Measurements from ENCODE around the gene KLF11.
A peak's percentile ranks its signal among the peaks of the same experiment; 100 is the strongest.

Gene KLF11

DNA sequence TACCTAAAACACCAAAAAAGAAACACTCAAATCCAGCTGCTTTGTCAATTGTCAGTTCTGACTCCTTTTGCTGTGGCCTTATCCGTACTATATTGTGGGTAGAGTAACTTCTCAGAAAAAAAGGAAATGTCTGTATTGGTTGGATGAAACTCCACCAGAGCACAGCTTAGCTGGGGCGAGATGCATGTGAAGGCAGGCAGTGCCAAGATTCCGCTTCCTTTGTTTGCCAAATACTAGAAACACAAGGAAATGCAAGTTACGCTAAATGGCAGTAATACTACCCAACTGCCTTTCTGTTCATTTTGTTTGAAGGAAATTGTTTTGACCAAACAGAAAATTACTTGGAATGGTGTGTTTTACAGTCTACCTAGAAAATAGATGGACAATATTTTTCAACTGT, 10.0 kb downstream of the KLF11 start:
- H3K4me3 Mint-ChIP-seq: no peak overlapping the region
- H3K27ac Mint-ChIP-seq: no peak overlapping the region
- DNase-seq (no peak), ATAC-seq (replicated peaks) (no peak)
- peaks cover 4 to 15% of the 10 kb centered on the region in 2 donors for H3K27me3 Mint-ChIP-seq
- H3K4me1 Mint-ChIP-seq: peaks cover 6 to 10% of the 10 kb centered on the region in 2 donors
- no peaks in the 10 kb centered on the region for H3K9me3 Mint-ChIP-seq
- peaks cover 14 to 32% of the 10 kb centered on the region in 2 donors for H3K36me3 Mint-ChIP-seq

DNA sequence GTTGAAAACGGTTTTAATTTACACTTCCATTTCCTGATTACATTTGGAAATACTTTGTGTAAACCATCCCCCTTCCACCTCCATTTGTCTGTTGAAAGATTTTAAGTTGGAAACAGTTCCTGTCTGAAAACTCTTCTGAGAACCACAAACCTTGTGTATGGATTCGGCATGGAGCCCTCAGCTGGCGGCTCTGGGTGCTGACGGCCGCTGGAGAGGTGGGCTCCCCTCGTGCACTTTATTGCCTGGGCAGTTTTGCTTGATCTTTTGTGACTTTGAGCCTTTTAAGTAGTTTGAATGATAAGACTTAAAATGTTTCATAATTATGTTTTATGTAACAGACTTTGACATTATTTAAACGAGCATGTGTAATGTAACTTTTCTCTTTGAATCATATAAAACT, 11.1 kb downstream of the KLF11 start:
- H3K36me3 Mint-ChIP-seq: peaks cover 14 to 30% of the 10 kb centered on the region in 2 donors
- ATAC-seq (replicated peaks) (no peak), DNase-seq (no peak)
- no peak overlapping the region for H3K27ac Mint-ChIP-seq
- H3K27me3 Mint-ChIP-seq: peaks cover 4 to 15% of the 10 kb centered on the region in 2 donors
- no peaks in the 10 kb centered on the region for H3K9me3 Mint-ChIP-seq
- H3K4me3 Mint-ChIP-seq: no peak overlapping the region
- peaks cover 6 to 10% of the 10 kb centered on the region in 2 donors for H3K4me1 Mint-ChIP-seq

DNA sequence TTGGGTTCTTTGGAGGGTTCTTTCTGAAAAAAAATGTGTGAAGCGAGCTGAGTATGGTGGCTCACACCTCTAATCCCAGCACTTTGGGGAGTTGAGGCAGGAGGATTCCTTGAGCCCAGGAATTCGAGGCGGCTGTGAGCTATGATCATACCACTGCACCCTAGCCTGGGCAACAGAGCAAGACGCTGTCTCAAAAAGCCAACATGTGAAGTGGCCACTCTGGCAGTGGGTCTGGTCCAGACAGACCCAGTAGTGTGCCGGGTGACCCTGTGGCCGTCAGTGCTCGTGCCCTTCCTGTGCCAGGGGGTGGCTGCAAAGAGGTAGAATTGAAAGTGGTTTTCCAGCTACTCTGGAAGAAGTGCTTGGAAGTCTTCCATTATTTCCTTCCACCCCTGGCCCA, 11.6 kb downstream of the KLF11 start:
- DNase-seq (no peak), ATAC-seq (replicated peaks) (no peak)
- Mint-ChIP-seq H3K4me1 (peaks cover 6 to 10% of the 10 kb centered on the region in 2 donors), H3K4me3 (no peak overlapping the region), H3K27me3 (peaks cover 4 to 15% of the 10 kb centered on the region in 2 donors), H3K9me3 (no peaks in the 10 kb centered on the region), H3K27ac (no peak overlapping the region), H3K36me3 (peaks cover 14 to 26% of the 10 kb centered on the region in 2 donors)

DNA sequence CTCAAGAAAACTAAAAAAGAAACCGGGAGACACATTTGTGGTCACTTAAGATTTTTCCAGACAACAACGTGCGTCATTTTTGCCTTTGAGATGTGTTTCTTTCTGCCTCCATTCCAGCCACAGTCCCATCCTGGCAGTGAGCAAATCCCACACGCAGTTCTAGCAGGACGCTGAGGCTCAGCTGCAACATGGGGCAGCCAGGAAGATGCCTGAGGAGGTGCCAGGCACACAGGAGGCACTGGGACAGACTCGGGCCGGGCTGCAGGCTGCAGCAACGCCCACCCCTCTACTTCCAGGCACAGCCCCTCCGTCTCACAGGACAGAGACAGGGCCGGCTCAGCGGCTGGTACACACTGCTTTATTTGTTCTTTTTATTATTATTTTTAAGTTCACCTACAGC, 13.1 kb downstream of the KLF11 start:
- H3K36me3 Mint-ChIP-seq: peaks cover 14 to 26% of the 10 kb centered on the region in 2 donors
- ATAC-seq (replicated peaks) (no peak), DNase-seq (no peak)
- H3K9me3 Mint-ChIP-seq: no peaks in the 10 kb centered on the region
- H3K27me3 Mint-ChIP-seq: peaks cover 4 to 15% of the 10 kb centered on the region in 2 donors
- no peak overlapping the region for H3K4me3 Mint-ChIP-seq
- no peak overlapping the region for H3K27ac Mint-ChIP-seq
- H3K4me1 Mint-ChIP-seq: peaks cover 6 to 10% of the 10 kb centered on the region in 2 donors

DNA sequence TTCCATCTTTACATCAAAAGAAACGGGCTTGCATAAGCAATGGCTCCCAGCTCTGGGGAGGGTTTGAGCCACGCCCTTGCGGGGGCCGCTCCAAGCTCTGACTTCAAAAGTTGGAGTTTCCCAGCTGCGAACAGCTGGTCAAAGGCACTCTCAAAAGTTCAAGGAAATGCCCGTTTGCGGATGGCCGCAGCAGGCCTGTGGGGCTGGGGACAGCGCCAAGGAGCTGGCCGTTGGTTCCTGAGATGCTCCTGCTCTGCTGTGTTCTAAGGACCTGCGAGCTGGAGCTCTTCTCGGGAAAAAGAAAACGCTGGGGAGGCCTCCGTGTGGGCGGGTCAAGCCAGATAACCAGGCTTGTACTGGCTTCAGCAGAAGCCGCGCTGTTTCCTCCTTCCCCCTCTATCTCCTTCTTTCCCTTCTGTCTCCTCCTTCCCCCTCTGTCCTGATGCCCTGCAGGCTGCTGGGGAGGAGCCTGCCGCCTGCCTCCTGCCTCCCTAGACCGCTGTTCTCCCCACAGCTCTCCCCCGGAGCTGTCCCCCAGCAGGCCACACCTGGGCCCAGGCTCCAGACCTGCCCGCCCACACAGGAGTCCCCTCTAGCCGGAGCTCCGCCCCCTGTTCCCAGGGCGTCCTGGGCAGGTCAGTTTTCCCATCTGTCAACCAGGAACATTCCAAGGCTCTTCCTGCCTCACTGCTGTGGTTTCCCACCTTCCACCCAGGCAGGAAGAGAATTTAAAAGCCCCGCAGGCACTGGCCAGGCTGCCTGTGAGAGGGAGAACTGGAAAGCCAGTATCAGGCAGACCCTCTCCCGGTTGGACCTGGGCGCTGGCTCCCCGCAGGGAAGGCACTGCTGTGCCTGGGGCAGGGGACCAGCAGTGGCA, 14.1 kb downstream of the KLF11 start:
- Mint-ChIP-seq H3K27me3 (peaks cover 4 to 15% of the 10 kb centered on the region in 2 donors), H3K27ac (no peak overlapping the region), H3K36me3 (peaks cover 11 to 21% of the 10 kb centered on the region in 2 donors), H3K4me1 (peaks cover 6 to 10% of the 10 kb centered on the region in 2 donors), H3K4me3 (peak overlapping the region; percentile 69 to 73), H3K9me3 (no peaks in the 10 kb centered on the region)
- ATAC-seq (replicated peaks) (peak; percentile 78 to 86), DNase-seq (peak; percentile 38)

DNA sequence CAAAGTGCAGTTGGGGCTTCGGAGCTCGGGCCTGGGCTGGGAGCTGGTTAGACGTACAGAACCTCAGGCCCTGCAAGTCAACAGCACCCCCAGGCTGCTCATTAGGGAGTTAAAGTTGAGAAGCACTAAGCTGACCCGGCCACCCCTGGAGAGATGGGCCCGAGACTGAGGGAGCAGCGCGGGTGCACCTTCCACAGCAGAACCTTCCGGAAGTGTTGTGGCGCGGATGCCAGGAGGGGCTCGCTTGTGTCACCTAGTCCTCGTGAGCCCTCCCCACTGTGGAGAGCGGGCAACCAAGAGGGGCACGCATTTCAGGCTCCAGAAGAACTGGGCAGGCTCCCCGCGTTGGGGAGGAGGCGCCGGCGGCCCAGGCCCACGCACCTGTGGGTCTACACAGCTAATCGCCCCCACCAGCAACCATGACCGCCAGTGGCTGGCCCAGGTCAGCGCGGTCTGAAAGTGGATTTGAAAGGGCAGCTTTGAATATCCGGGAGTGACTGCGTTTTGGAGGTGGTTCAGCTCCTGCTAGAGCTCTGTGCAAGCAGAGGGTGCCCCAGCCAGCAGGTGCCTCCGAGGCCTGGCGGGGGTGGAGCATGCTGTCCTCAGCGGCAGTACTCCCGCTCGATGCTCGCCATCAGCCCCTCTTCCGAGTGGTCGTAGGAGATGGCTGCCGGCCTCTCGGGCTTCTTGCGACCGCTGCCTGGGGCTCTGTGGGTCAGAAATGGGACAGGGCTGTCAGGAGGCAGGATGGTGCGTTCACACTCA, 15.1 kb downstream of the KLF11 start:
- H3K36me3 Mint-ChIP-seq: peaks cover 11 to 21% of the 10 kb centered on the region in 2 donors
- H3K4me1 Mint-ChIP-seq: peaks cover 6 to 10% of the 10 kb centered on the region in 2 donors
- ATAC-seq (replicated peaks) (no peak), DNase-seq (no peak)
- H3K9me3 Mint-ChIP-seq: no peaks in the 10 kb centered on the region
- H3K27ac Mint-ChIP-seq: no peak overlapping the region
- no peak overlapping the region for H3K4me3 Mint-ChIP-seq
- peaks cover 4 to 15% of the 10 kb centered on the region in 2 donors for H3K27me3 Mint-ChIP-seq

DNA sequence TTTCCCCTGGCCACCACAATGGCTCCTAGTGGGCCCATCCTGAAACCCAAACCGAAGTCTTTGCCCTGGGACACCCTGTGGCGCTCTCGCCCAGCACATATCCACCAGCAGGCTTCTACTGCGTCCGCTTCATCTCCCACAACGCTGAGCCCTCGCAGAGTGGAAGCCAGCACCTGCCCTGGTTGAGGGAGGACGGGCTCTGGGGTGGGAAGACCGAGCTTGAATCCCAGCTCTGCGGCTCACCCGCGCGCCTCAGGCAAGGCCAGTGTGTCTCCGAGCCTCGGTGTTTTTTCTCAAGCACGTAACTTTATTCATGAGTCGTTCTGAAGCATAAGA, 15.6 kb downstream of the KLF11 start:
- DNase-seq (no peak), ATAC-seq (replicated peaks) (no peak)
- H3K9me3 Mint-ChIP-seq: no peaks in the 10 kb centered on the region
- peaks cover 6 to 10% of the 10 kb centered on the region in 2 donors for H3K4me1 Mint-ChIP-seq
- no peak overlapping the region for H3K27ac Mint-ChIP-seq
- H3K27me3 Mint-ChIP-seq: peaks cover 4 to 15% of the 10 kb centered on the region in 2 donors
- no peak overlapping the region for H3K4me3 Mint-ChIP-seq
- H3K36me3 Mint-ChIP-seq: peaks cover 7 to 18% of the 10 kb centered on the region in 2 donors

DNA sequence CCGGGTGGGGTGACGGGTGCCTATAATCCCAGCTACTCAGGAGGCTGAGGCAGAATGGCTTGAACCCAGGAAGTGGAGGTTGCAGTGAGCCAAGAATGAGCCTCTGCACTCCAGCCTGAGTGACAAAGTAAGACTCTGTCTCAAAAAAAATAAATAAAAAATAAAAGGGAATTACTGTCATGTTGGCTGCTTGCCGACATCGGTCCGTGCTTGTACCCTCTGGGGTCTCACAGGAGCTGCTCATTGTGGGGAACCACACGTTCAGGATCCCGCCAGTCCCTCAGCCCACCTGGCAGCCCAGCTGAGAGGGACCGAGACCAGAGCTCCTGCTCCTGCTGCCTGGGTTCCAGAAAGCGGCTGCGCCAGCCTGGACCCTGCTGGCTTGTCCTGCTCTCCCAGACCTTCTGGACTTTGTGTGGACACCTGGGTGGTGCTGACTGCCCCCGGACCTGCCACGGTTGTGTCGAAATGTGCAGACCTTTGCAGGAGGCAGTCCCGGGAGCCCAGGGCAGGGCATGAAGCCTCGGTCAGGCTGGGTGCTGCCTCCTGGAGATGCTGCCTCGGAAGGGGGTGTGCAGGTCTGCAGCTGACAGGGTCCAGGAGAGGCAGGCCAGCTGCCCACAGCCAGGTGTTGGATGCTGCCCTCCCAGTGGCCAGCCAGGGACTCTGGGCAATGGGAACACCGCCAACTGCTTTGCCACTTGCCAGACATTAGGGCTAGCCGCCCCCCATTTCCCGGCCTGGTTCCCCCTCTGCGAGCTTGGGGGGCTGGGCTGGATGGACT, 16.4 kb downstream of the KLF11 start:
- ATAC-seq (replicated peaks) (no peak), DNase-seq (no peak)
- H3K27ac Mint-ChIP-seq: no peak overlapping the region
- peaks cover 5 to 10% of the 10 kb centered on the region in 2 donors for H3K36me3 Mint-ChIP-seq
- no peak overlapping the region for H3K4me3 Mint-ChIP-seq
- H3K4me1 Mint-ChIP-seq: peaks cover 6 to 10% of the 10 kb centered on the region in 2 donors
- H3K9me3 Mint-ChIP-seq: no peaks in the 10 kb centered on the region
- peaks cover 4 to 15% of the 10 kb centered on the region in 2 donors for H3K27me3 Mint-ChIP-seq

DNA sequence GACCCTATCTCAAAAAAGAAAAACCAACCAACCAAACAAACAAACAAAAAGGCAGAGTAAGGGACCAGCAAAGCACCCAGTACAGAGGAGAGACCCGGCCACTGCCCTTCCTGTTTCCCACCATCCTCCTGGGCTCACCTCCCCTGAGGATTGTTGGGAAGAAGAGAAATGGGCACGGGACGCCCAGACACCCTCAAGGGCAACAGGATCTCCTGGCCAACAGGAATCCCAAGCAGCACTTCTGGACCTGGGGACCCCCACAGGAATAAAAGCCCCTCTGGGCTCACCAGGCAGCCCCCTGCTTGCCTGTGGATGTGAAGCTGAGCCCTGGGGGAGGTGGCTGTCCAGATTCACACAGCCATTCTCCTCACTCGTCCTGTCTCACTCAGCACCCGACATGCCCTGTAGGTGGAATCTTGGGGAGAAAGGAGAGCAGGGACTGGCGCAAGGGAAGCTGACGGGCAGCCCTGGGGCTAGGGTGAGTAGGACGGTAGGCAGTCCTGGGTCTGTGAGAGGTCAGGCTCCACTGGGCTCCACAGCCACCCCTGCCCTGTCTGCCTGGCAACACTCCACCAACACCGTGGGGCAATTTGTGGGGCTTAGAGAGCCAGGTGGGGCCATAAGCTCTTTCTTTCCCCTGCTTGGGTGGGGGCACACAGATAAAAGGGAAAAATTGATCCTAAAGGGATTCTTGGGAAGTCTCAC, 18.0 kb downstream of the KLF11 start:
- ATAC-seq (replicated peaks) (no peak), DNase-seq (no peak)
- peaks cover 0 to 2% of the 10 kb centered on the region in 2 donors for H3K36me3 Mint-ChIP-seq
- no peak overlapping the region for H3K27ac Mint-ChIP-seq
- H3K4me1 Mint-ChIP-seq: peaks cover 5 to 10% of the 10 kb centered on the region in 2 donors
- H3K27me3 Mint-ChIP-seq: peaks cover 6 to 32% of the 10 kb centered on the region in 2 donors
- no peaks in the 10 kb centered on the region for H3K9me3 Mint-ChIP-seq
- H3K4me3 Mint-ChIP-seq: no peak overlapping the region

DNA sequence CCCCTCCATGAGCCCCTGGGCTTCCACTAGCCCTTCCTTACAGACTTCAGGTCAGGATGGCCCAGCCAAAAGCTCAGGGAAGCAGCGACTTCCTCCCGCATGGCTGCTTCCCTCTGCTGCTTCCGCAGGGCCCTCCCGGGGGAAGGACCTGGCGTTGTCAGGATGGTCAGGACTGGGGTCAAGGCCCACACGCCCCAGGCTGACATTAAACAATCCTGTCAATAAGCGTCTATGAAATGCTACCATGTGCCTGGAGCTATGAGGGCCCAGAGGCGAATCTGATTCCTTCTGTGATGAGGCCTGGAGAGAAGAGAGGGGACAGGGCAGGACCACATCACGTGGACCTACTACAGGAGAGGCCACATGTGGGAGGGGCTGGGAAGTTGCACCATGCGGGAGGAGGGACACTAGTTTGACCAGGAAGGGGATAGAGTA, 19.6 kb downstream of the KLF11 start:
- Mint-ChIP-seq H3K9me3 (peaks cover 3% of the 10 kb centered on the region in 2 donors), H3K4me1 (no peaks in the 10 kb centered on the region), H3K36me3 (peaks cover 3% of the 10 kb centered on the region in 2 donors), H3K27me3 (peaks cover 8 to 25% of the 10 kb centered on the region in 2 donors), H3K4me3 (no peak overlapping the region), H3K27ac (no peak overlapping the region)
- DNase-seq (no peak), ATAC-seq (replicated peaks) (no peak)

DNA sequence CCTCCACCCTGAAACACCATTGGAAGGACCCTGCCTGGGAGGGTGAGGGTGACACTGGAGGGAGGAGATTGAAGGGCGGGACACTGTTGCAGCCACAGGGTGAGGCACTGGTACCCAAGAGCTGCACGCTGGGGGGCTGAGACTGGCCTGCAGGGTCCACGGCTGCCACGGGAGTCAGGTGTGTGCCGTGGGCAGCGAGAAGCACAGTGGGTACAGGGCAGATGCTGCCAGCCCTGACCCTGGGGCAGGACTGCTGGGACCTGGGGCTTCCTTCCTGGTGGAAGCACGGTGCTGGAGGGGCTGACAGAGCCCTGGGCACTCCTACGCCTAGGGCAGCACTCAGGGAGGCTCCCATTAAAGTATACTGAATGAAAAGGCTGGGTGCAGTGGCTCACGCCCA, 20.2 kb downstream of the KLF11 start:
- no peak overlapping the region for H3K27ac Mint-ChIP-seq
- no peak overlapping the region for H3K4me3 Mint-ChIP-seq
- no peak for DNase-seq
- no peak for ATAC-seq (replicated peaks)
- no peaks in the 10 kb centered on the region for H3K4me1 Mint-ChIP-seq
- H3K36me3 Mint-ChIP-seq: peaks cover 5% of the 10 kb centered on the region in 2 donors
- peaks cover 7% of the 10 kb centered on the region in 2 donors for H3K9me3 Mint-ChIP-seq
- peaks cover 8 to 25% of the 10 kb centered on the region in 2 donors for H3K27me3 Mint-ChIP-seq

DNA sequence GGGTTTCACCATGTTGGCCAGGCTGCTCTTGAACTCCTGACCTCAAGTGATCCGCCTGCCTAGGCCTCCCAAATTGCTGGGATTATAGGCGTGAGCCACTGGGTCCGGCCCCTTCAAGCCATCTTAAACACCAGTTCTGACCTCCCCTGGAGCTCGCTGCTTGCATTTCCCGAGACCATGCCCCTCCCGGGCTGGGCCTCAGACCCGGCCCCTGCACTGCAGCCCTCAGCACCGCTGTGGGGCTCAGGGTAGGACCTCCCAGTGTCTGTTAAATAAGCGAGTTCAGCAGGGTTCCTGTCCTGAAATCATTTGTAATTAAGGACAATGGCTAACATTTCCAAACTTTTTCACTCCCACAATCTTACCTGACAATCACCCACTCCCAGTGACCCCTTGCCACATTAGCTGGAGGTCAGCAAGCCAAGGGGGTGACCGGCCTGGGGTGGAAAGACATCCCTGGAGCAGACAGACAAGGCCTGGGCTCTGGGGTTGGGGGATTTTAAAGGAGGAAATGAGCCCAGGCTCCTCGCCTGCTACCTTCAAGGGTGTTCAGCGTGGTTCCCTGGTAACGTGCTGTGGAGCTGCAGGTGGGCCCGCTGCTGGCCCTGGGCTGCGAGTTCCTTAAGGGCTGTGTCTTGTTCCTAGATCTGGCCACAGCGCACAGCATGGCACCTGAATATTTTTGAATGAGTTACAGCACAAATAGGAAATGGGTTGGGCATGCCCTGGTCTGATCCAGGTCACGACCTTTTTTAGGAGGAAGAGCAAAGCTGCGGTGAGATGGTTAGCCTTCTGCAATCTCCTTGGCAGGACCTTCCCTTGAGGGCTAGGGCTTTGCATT, 21.8 kb downstream of the KLF11 start:
- ATAC-seq (replicated peaks): no peak
- Mint-ChIP-seq H3K4me3 (no peak overlapping the region), H3K9me3 (peaks cover 7% of the 10 kb centered on the region in 2 donors), H3K4me1 (no peaks in the 10 kb centered on the region), H3K27me3 (peaks cover 8 to 27% of the 10 kb centered on the region in 2 donors), H3K36me3 (peaks cover 5% of the 10 kb centered on the region in 2 donors), H3K27ac (no peak overlapping the region)
- DNase-seq: no peak

DNA sequence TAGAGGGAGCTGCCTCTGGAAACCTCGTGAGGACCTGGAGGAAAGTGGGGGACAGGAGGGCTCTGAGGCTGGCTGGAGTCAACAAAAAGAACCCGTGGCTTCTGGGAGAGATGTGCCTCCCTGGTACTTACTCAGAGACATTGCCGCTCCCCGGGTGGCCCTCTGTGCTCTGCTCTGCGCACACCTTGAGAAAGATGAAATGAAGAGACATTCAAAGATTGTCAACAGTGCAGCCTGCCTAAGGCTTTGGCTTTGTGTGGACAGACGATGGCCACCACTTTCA, 22.4 kb downstream of the KLF11 start:
- Mint-ChIP-seq H3K9me3 (peaks cover 7% of the 10 kb centered on the region in 2 donors), H3K36me3 (peaks cover 5% of the 10 kb centered on the region in 2 donors), H3K27me3 (peaks cover 8 to 29% of the 10 kb centered on the region in 2 donors), H3K4me3 (no peak overlapping the region), H3K4me1 (no peaks in the 10 kb centered on the region), H3K27ac (no peak overlapping the region)
- ATAC-seq (replicated peaks): no peak
- DNase-seq: no peak
